Measurements from ENCODE around the gene INPP5D. TPM values are rescaled to one million over a fixed set of nuclear protein-coding genes. Genes with fewer than 3 reads are reported as not detected.

INPP5D gene
- polyA plus RNA-seq, 3 donors, result 30.6 to 90.2 (median 54.8) TPM

DNA sequence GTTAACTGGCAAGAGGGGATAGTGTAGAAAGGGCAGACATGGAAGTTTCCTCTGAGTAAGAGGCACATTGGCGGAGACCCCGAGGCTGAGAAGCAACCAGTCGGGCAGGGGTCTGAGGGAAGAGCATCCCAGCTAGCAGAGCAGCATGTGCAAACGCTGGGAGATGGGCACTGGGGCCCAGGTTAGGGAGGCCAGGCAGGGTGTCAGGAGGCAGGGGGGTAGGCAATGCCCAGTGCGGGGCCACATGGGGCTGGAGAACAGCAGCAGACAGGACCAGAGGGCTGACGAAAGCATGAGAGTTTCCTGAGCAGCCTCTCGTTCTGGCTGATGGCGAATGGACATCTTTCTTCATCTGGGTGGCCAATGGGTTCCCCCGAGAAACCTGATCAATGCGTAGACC, 88.2 kb downstream of the INPP5D start:
- no peak for TF ChIP-seq CTCF (IDR thresholded peaks at IDR 0.05)
- Mint-ChIP-seq H3K36me3 (peaks cover 96 to 97% of the 10 kb centered on the region in 2 donors), H3K4me1 (no peaks in the 10 kb centered on the region)

GRCh38 chr2:233152541-233152940, 92.4 kb downstream of the INPP5D start:
- no peaks in the 10 kb centered on the region for H3K4me1 ChIP-seq (ENCODE audit: control insufficient read depth in 1 of 2, insufficient read depth in 2 of 2, low read length in 2 of 2)
- no peak for DNase-seq
- peaks cover 91 to 98% of the 10 kb centered on the region in 2 donors for H3K36me3 ChIP-seq (replicated peaks in 1 of 2; ENCODE audit: control insufficient read depth in 1 of 2, insufficient read depth in 2 of 2, low read length in 2 of 2)
- no peak overlapping the region for H2AFZ ChIP-seq (ENCODE audit: insufficient read depth, low read depth, low read length, poor library complexity, severe bottlenecking)
- H3K27me3 ChIP-seq (ENCODE audit: control insufficient read depth in 2 of 2, insufficient read depth in 2 of 2, low read length in 2 of 2), result no peaks in the 10 kb centered on the region
- H3K4me2 ChIP-seq (replicated peaks; ENCODE audit: extremely low read depth, low read length, poor library complexity, severe bottlenecking), result no peak overlapping the region
- Mint-ChIP-seq H3K36me3 (peaks cover 89 to 99% of the 10 kb centered on the region in 2 donors), H3K4me3 (no peak overlapping the region), H3K27ac (peak overlapping the region in 4 of 7 donors; percentile 2 to 26 (median 18)), H3K27me3 (ENCODE audit: low read depth in 3 of 3) (peaks cover 0 to 4% (median 1%) of the 10 kb centered on the region in 3 donors), H3K4me1 (peaks cover 4% of the 10 kb centered on the region), H3K9me3 (peaks cover 0 to 2% (median 0%) of the 10 kb centered on the region in 7 donors)
- no peak overlapping the region for H3K4me3 ChIP-seq (replicated peaks in 1 of 3; ENCODE audit: low read depth in 2 of 3, low read length in 3 of 3)
- intact Hi-C loops (cut with micrococcal nuclease), result no loop called here
- H4K20me1 ChIP-seq (ENCODE audit: insufficient read depth, low read length), result peaks cover 60% of the 10 kb centered on the region
- no peak for TF ChIP-seq CTCF (IDR thresholded peaks at IDR 0.05)
- peaks cover 9% of the 10 kb centered on the region for H3K79me2 ChIP-seq (ENCODE audit: insufficient read depth, low read length)
- WGBS (ENCODE audit: insufficient coverage), result 87% methylated on average over 5 of the region's 5 CpGs
- peak overlapping the region in 1 of 2 donors; percentile 51 for H3K27ac ChIP-seq (ENCODE audit: low read depth in 1 of 2, low read length in 2 of 2)
- no peaks in the 10 kb centered on the region for H3K9me3 ChIP-seq (replicated peaks in 1 of 2; ENCODE audit: control insufficient read depth in 1 of 2, insufficient read depth in 1 of 2, low read length in 2 of 2)
- no peak overlapping the region for H3K9ac ChIP-seq (ENCODE audit: insufficient read depth, low read length, poor library complexity, severe bottlenecking)

More for the DNA sequence above, 88.2 kb downstream of the INPP5D start:
- Mint-ChIP-seq H3K27ac (peak overlapping the region in 1 of 7 donors; percentile 55), H3K9me3 (peaks cover 0 to 5% (median 0%) of the 10 kb centered on the region in 7 donors), H3K4me3 (no peak overlapping the region), H3K27me3 (ENCODE audit: low read depth in 3 of 3) (peaks cover 0 to 4% (median 1%) of the 10 kb centered on the region in 3 donors)
- H3K4me2 ChIP-seq (replicated peaks; ENCODE audit: extremely low read depth, low read length, poor library complexity, severe bottlenecking), result no peak overlapping the region
- no peak for DNase-seq
- no peak overlapping the region for H3K4me3 ChIP-seq (replicated peaks in 1 of 3; ENCODE audit: low read depth in 2 of 3, low read length in 3 of 3)
- H3K79me2 ChIP-seq (ENCODE audit: insufficient read depth, low read length), result peaks cover 18% of the 10 kb centered on the region
- peaks cover 93% of the 10 kb centered on the region for H4K20me1 ChIP-seq (ENCODE audit: insufficient read depth, low read length)
- no peaks in the 10 kb centered on the region for H3K27me3 ChIP-seq (ENCODE audit: control insufficient read depth in 2 of 2, insufficient read depth in 2 of 2, low read length in 2 of 2)
- H3K36me3 ChIP-seq (replicated peaks in 1 of 2; ENCODE audit: control insufficient read depth in 1 of 2, insufficient read depth in 2 of 2, low read length in 2 of 2), result peaks cover 99 to 100% of the 10 kb centered on the region in 2 donors
- peak overlapping the region in 1 of 2 donors; percentile 35 for H3K27ac ChIP-seq (ENCODE audit: low read depth in 1 of 2, low read length in 2 of 2)
- H3K9ac ChIP-seq (ENCODE audit: insufficient read depth, low read length, poor library complexity, severe bottlenecking), result no peak overlapping the region
- no peaks in the 10 kb centered on the region for H3K4me1 ChIP-seq (ENCODE audit: control insufficient read depth in 1 of 2, insufficient read depth in 2 of 2, low read length in 2 of 2)
- H2AFZ ChIP-seq (ENCODE audit: insufficient read depth, low read depth, low read length, poor library complexity, severe bottlenecking), result no peak overlapping the region
- 93% methylated on average over 7 of the region's 10 CpGs for WGBS (ENCODE audit: insufficient coverage)
- intact Hi-C loops (cut with micrococcal nuclease), result no loop called here
- H3K9me3 ChIP-seq (replicated peaks in 1 of 2; ENCODE audit: control insufficient read depth in 1 of 2, insufficient read depth in 1 of 2, low read length in 2 of 2), result no peaks in the 10 kb centered on the region

Measured in CD14-positive monocyte (primary cell).